ENCODE data around the gene MSH6. TPM values are rescaled to one million over a fixed set of nuclear protein-coding genes. Genes with fewer than 3 reads are reported as not detected.

Gene MSH6
- total and polyA plus RNA-seq, 2 of the 8 experiments (the other 6 are each of a cell fraction or from before 2014, with no cell fraction given) = 45.8 to 301 TPM

DNA sequence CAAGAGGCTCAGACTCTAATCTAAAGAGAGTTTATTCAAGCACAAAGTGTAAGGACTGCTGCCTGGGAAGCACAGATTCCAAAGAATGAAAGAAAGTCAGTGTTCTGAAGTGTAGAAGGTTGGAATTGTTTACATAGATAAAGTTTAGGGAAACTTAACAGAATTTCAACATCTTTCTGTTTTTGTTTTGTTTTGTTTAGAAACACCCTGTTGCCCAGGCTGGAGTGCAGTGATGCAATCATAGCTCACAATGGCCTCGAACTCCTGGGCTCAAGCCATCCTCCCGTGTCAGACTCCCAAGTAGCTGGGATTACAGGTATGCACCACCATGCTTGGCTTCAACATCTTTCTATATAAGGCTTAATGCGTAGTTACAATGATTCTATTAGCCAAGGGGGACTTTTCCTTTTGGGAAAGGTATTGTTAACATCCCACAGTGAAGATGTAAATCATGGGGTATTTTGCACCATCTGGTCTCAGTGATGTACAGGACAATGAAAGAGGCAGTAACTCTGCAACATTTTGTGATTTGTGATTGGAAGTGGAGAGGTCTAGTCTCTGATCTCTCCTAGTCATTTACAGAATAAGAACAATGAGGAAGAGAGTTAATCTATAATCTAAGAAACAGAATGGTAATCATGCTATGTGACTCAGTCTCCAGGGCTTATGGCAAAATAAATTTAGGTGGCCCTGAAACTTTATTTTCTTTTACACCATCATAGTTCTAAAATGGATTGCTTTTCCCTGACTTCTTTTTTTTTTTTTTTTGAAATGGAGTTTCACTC, 45.6 kb upstream of the MSH6 start:
- no peak overlapping the region for H4K91ac ChIP-seq (replicated peaks; ENCODE audit: insufficient read length, low read length)
- ChIA-PET CTCF (ENCODE audit: partially characterized antibody) (interaction anchor here (0.7 to 1.2 kb wide), 2 partner anchors 85 to 300 kb away, joined by 3 read pairs; no protein-coding TSS in a partner anchor), POLR2A (ENCODE audit: partially characterized antibody) (no interaction called here)

More for the DNA sequence above, 45.6 kb upstream of the MSH6 start:
- Histone ChIP-seq H4K8ac (ENCODE audit: extremely low read depth, insufficient read depth, low read length) (no peak overlapping the region), H3K36me3 (ENCODE audit: control insufficient read depth in 2 of 4, insufficient read depth in 4 of 4, low read length in 3 of 4) (no peaks in the 10 kb centered on the region), H2BK5ac (ENCODE audit: low read depth, low read length) (no peak overlapping the region), H3K9ac (replicated peaks in 1 of 4; ENCODE audit: extremely low read depth in 1 of 4, low read depth in 3 of 4, low read length in 3 of 4) (no peak overlapping the region), H3K14ac (ENCODE audit: insufficient read length) (no peak overlapping the region), H2AFZ (ENCODE audit: low read length) (no peak overlapping the region), H4K20me1 (replicated peaks in 1 of 2; ENCODE audit: control insufficient read depth in 1 of 2, insufficient read depth in 2 of 2, low read length in 2 of 2) (no peaks in the 10 kb centered on the region), H3K79me1 (ENCODE audit: low read depth, low read length) (no peaks in the 10 kb centered on the region), H2AK5ac (ENCODE audit: low read depth, low read length) (no peak overlapping the region), H2BK12ac (ENCODE audit: low read depth, low read length) (no peak overlapping the region), H3K79me2 (ENCODE audit: control insufficient read depth in 1 of 2, insufficient read depth in 2 of 2, low read length in 2 of 2) (no peaks in the 10 kb centered on the region), H3K9me3 (ENCODE audit: insufficient read depth in 2 of 2, low read depth in 1 of 2, low read length in 1 of 2) (no peaks in the 10 kb centered on the region), H3K18ac (ENCODE audit: extremely low read depth, low read length) (no peak overlapping the region), H3K23me2 (ENCODE audit: low read depth, low read length) (no peaks in the 10 kb centered on the region), H2BK120ac (replicated peaks; ENCODE audit: low read depth, low read length) (no peak overlapping the region), H3K27me3 (replicated peaks in 1 of 4; ENCODE audit: control insufficient read depth in 3 of 4, extremely low read depth in 1 of 4, insufficient read depth in 3 of 4, low read length in 3 of 4) (no peaks in the 10 kb centered on the region), H4K5ac (ENCODE audit: insufficient read length, low read depth, low read length) (no peak overlapping the region), H3K4ac (replicated peaks; ENCODE audit: insufficient read length, low read depth, low read length) (no peak overlapping the region), H2BK15ac (ENCODE audit: low read length) (no peak overlapping the region), H3K4me1 (replicated peaks in 1 of 4; ENCODE audit: control insufficient read depth in 3 of 4, insufficient read depth in 4 of 4, low read length in 3 of 4) (peaks cover 0 to 7% (median 2%) of the 10 kb centered on the region in 4 experiments; a peak in 3 of 7 replicates), H2BK20ac (ENCODE audit: low read length) (no peak overlapping the region), H3K4me2 (ENCODE audit: insufficient read depth in 1 of 2, low read depth in 2 of 2, low read length in 2 of 2) (no peak overlapping the region), H3K4me3 (ENCODE audit: extremely low read depth in 1 of 4, insufficient read depth in 2 of 4, low read depth in 3 of 4, low read length in 4 of 4) (no peak overlapping the region), H3K27ac (ENCODE audit: low read depth, low read length) (no peak overlapping the region), H3K23ac (ENCODE audit: insufficient read length) (no peak overlapping the region), H3K56ac (replicated peaks; ENCODE audit: insufficient read length, low read depth, low read length) (no peak overlapping the region)
- TF ChIP-seq CEBPB (IDR thresholded peaks at IDR 0.05; ENCODE audit: low read depth, low read length) (0 out of 2 replicates have a peak, but pooled peaks have one; percentile 32), SP1 (IDR thresholded peaks at IDR 0.05; ENCODE audit: low read depth, low read length) (no peak)
- FAIRE-seq (no peak), DNase-seq (ENCODE audit: low read depth in 1 of 2, low spot score in 2 of 2) (no peak)
- WGBS, 2 experiments (ENCODE audit: extremely low coverage in 1 of 2, insufficient coverage in 1 of 2, insufficient read length in 1 of 2, insufficient replicate concordance in 2 of 2, low coverage in 1 of 2, low lambda C conversion rate in 2 of 2, missing lambda C conversion rate in 1 of 2) = 94% methylated on average over 3 of the region's 3 CpGs; no CpG with 5 or more reads in 1 of the 2 experiments

All from H1 (cell line).